SU-DHL-6 (cell line): ENCODE results near the gene MGAT5B.

Experiments used
- CTCF ChIP-seq: fragments of 200-600 bp; sonication (generic); IDR thresholded peaks from one replicate; pipeline ENCODE4 v1.5.1; 2017; ENCODE audit warnings: antibody characterized with exemption, mild to moderate bottlenecking, low read length, moderate library complexity; ENCODE audit not compliant: insufficient read depth, poor library complexity, severe bottlenecking
- EZH2phosphoT487 ChIP-seq: fragments of 200-600 bp; sonication (generic), shearing (Covaris generic); conservative IDR thresholded peaks from 2 replicates; pipeline ENCODE4 v1.6.1; 2018; ENCODE audit warnings: mild to moderate bottlenecking, antibody characterized with exemption, low read length, moderate library complexity, mixed read lengths

DNA sequence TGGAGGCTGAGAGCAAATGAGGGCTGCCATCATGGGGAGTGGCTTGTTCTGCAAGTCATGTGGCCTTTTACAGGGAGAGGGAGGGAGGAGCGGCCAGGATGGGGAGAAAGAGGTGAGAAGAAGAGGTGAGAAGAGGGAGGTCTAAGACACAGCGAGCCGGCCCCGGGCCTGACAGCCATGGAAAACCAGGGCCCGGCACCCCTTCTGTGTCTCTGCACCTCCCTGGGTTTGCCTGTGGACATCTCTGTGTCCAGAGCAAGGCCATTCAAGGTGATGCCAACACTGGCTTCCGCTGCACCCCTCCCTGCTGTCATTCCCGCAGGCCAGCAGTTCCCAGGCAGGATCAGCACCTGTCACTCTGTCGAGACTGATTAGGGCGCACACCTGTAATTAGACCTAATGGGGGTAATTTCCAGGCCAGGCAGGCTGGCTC, 75.6 kb downstream of the MGAT5B start:
- TF ChIP-seq CTCF (no peak), EZH2phosphoT487 (no peak)
